Heart left ventricle (tissue), 13 donors: ENCODE results near the gene LEFTY1.

ENCODE experiments used
- POLR2A ChIP-seq, 2 donors: fragments of 450-650 bp; IDR thresholded peaks; one replicate each; pipeline ENCODE4 v1.6.1; 2017; ENCODE audit warnings: antibody characterized with exemption in 2 of 2, mild to moderate bottlenecking in 2 of 2, moderate library complexity in 2 of 2
- TF ChIP-seq, protein P1 (sequence below), 12 donors: fragments of 200-600 bp; sonication (generic) in 4 of 12; IDR thresholded peaks; one replicate each; pipeline versions ENCODE4 v1.5.0 to v1.8.0; 2018 to 2022; ENCODE audit warnings: antibody characterized with exemption in 12 of 12, mild to moderate bottlenecking in 5 of 12
- donor health status: ischemic (EF 13 %, LVEDD 7.1; RV severe dilation, severe dysfunction).
- donor health status: DM: no; HTN: yes; CAD: no.
- donor health status: DM: no; HTN: no; CAD: no.
- donor health status: ischemic (EF 25% LVEDD 6.9; RV normal size, moderate dysfunction).
- donor health status: ischemic (EF 25% LVEDD 5.7; RV mildly dilated, moderate dysfunction).
- donor health status: ischemic (EF 35%, LVEDD 5.7; RV mildly dilated, moderate dysfunction).
- donor health status: nonischemic (EF 11% LVEDD 7.7; RV severe dilation, severe dysfunction).
- donor health status: DM: yes; HTN: yes; CAD: no.
- donor health status: PGD.
- donor health status: ischemic (EF 29% LVEDD 5.4; RV normal size, mild dysfunction).
- donor health status: nonischemic (EF 23%, LVEDD 6.1; RV moderate dilation, normal function).

DNA sequence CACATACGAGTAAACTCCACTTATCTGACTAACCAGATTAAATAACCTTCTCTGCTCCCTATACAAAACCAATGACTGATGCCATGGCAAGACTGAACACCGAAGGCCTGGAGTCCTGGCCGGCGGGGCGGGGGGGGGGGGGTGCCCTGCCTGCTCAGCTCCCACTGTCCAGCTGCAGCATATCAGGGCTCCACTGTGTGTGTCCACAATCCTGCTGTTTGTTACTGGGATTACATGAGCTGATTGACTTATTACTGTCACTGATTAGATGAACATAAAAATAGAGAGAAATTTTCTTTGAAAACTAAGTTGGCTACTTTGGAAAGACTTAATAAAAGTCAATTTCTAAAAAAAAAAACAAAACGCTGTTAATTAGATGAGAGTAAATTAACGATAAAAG lies 31.7 kb downstream of the LEFTY1 start:
- TF ChIP-seq, protein P1, sequence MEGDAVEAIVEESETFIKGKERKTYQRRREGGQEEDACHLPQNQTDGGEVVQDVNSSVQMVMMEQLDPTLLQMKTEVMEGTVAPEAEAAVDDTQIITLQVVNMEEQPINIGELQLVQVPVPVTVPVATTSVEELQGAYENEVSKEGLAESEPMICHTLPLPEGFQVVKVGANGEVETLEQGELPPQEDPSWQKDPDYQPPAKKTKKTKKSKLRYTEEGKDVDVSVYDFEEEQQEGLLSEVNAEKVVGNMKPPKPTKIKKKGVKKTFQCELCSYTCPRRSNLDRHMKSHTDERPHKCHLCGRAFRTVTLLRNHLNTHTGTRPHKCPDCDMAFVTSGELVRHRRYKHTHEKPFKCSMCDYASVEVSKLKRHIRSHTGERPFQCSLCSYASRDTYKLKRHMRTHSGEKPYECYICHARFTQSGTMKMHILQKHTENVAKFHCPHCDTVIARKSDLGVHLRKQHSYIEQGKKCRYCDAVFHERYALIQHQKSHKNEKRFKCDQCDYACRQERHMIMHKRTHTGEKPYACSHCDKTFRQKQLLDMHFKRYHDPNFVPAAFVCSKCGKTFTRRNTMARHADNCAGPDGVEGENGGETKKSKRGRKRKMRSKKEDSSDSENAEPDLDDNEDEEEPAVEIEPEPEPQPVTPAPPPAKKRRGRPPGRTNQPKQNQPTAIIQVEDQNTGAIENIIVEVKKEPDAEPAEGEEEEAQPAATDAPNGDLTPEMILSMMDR (IDR thresholded peaks at IDR 0.05) = no peak
- no peak for TF ChIP-seq POLR2A (IDR thresholded peaks at IDR 0.05)
